IMR-90 (cell line): ENCODE data around the gene LAMA3. TPM values are rescaled to one million over a fixed set of nuclear protein-coding genes. Genes with fewer than 3 reads are reported as not detected.

Source experiments
- ATAC-seq: fragments of 200-7000 bp; cut with Tn5 transposase; 2 replicates; pipeline ENCODE4 v1.9.1; 2020; ENCODE audit warnings: low read depth, mild to moderate bottlenecking, moderate library complexity
- BruUV-seq: library from RNA; stranded (reverse); fragments of 400-500 nt; replicated peaks from 2 replicates; lab custom pipeline; 2021; lab: Mats Ljungman, UMichigan
- CTCF ChIA-PET: fragments of 300-600 bp; formaldehyde crosslinking; extraction: SDS; loops from one replicate; lab custom pipeline; 2021; ENCODE audit warnings: antibody characterized with exemption; lab: Yijun Ruan, JAX
- POLR2A ChIA-PET: fragments of 300-600 bp; sonication (Branson Sonifier 250); formaldehyde crosslinking; loops from one replicate; lab custom pipeline; 2022; ENCODE audit warnings: antibody characterized with exemption; ENCODE audit not compliant: unreplicated experiment; lab: Charles Lee
- DNase-seq: peaks from one replicate; pipeline ENCODE4 v3.0.0; 2013
- H2AFZ ChIP-seq: replicated peaks from 2 replicates; pipeline ENCODE3; 2013; ENCODE audit warnings: low read length, mild to moderate bottlenecking; ENCODE audit not compliant: poor library complexity
- H2AK5ac ChIP-seq: 2 replicates; pipeline ENCODE4 v1.6.1; 2013; ENCODE audit warnings: low read depth, low read length, inconsistent platforms
- H2AK9ac ChIP-seq: replicated peaks from 2 replicates; pipeline ENCODE3; 2013; ENCODE audit warnings: mild to moderate bottlenecking, low read depth, low read length, moderate library complexity; ENCODE audit not compliant: poor library complexity
- H2BK120ac ChIP-seq: 2 replicates; pipeline ENCODE4 v1.6.1; 2013; ENCODE audit warnings: low read depth, low read length, inconsistent platforms
- H2BK15ac ChIP-seq: 3 replicates; pipeline ENCODE4 v1.6.1; 2013; ENCODE audit warnings: low read depth, low read length, inconsistent platforms
- H2BK20ac ChIP-seq: 2 replicates; pipeline ENCODE4 v1.6.1; 2013; ENCODE audit warnings: low read depth, mild to moderate bottlenecking, inconsistent platforms, low read length, moderate library complexity
- H2BK5ac ChIP-seq: 2 replicates; pipeline ENCODE4 v1.6.1; 2013; ENCODE audit warnings: mild to moderate bottlenecking, low read depth, low read length, inconsistent platforms; ENCODE audit not compliant: poor library complexity, severe bottlenecking
- H3K14ac ChIP-seq: replicated peaks from 2 replicates; pipeline ENCODE4 v1.6.1; 2013; ENCODE audit warnings: low read depth, low read length, inconsistent platforms
- H3K18ac ChIP-seq: 2 replicates; pipeline ENCODE4 v1.6.1; 2013; ENCODE audit warnings: low read depth, low read length, control low read depth
- H3K23ac ChIP-seq: 2 replicates; pipeline ENCODE4 v1.6.1; 2013; ENCODE audit warnings: low read depth, low read length, inconsistent platforms
- H3K27ac ChIP-seq: 2 replicates; pipeline ENCODE4 v1.5.1; 2013; ENCODE audit warnings: mild to moderate bottlenecking, control low read depth, low read length; ENCODE audit not compliant: insufficient read depth
- H3K27me3 ChIP-seq: 2 replicates; pipeline ENCODE4 v1.6.1; 2013; ENCODE audit warnings: low read length; ENCODE audit not compliant: control insufficient read depth, insufficient read depth
- H3K36me3 ChIP-seq: 2 replicates; pipeline ENCODE4 v1.6.1; 2013; ENCODE audit warnings: low read length, mixed read lengths; ENCODE audit not compliant: control insufficient read depth, insufficient read depth
- H3K4ac ChIP-seq: 2 replicates; pipeline ENCODE4 v1.6.1; 2013; ENCODE audit warnings: low read depth, low read length, inconsistent platforms
- H3K4me1 ChIP-seq: 2 replicates; pipeline ENCODE4 v1.6.1; 2013; ENCODE audit warnings: low read length, mixed read lengths; ENCODE audit not compliant: control insufficient read depth, insufficient read depth
- H3K4me2 ChIP-seq: 2 replicates; pipeline ENCODE4 v1.6.1; 2013; ENCODE audit warnings: low read depth, mild to moderate bottlenecking, control low read depth, low read length, moderate library complexity
- H3K4me3 ChIP-seq: 2 replicates; pipeline ENCODE4 v1.5.1; 2013; ENCODE audit warnings: low read depth, mild to moderate bottlenecking, control low read depth, low read length, moderate library complexity; ENCODE audit not compliant: insufficient read depth
- H3K56ac ChIP-seq: 2 replicates; pipeline ENCODE4 v1.6.1; 2013; ENCODE audit warnings: low read length, inconsistent platforms; ENCODE audit not compliant: insufficient read depth; ENCODE audit errors: extremely low read depth
- H3K79me1 ChIP-seq, 2 experiments: 2 replicates each; pipeline ENCODE4 v1.6.1; 2013; ENCODE audit warnings: low read length in 2 of 2, inconsistent platforms in 1 of 2, low read depth in 1 of 2
- H3K9ac ChIP-seq: 2 replicates; pipeline ENCODE4 v1.6.1; 2013; ENCODE audit warnings: low read depth, low read length, control low read depth
- H3K9me1 ChIP-seq: 2 replicates; pipeline ENCODE4 v1.6.1; 2013; ENCODE audit warnings: low read length, inconsistent platforms; ENCODE audit not compliant: insufficient read depth
- H3K9me3 ChIP-seq: 2 replicates; pipeline ENCODE4 v1.6.1; 2013; ENCODE audit warnings: low read length; ENCODE audit not compliant: control insufficient read depth, insufficient read depth
- H4K20me1 ChIP-seq: 2 replicates; pipeline ENCODE4 v1.6.1; 2013; ENCODE audit warnings: low read length, inconsistent platforms; ENCODE audit not compliant: insufficient read depth
- H4K5ac ChIP-seq: 2 replicates; pipeline ENCODE4 v1.6.1; 2013; ENCODE audit warnings: mild to moderate bottlenecking, low read depth, low read length, control low read depth
- H4K8ac ChIP-seq, 2 experiments: 2 replicates each; pipeline ENCODE4 v1.6.1; 2013; ENCODE audit warnings: low read depth in 2 of 2, low read length in 2 of 2, control low read depth in 1 of 2, inconsistent platforms in 1 of 2
- H4K91ac ChIP-seq: 2 replicates; pipeline ENCODE4 v1.6.1; 2013; ENCODE audit warnings: low read depth, low read length, inconsistent platforms; ENCODE audit not compliant: insufficient read depth
- MAZ ChIP-seq: IDR thresholded peaks from 2 replicates; pipeline ENCODE4 v1.6.1; 2012; ENCODE audit warnings: low read depth, mild to moderate bottlenecking, low read length, improper control_type of control experiment, moderate library complexity, borderline replicate concordance
- RFX5 ChIP-seq: IDR thresholded peaks from 2 replicates; pipeline ENCODE4 v1.8.0; 2012; ENCODE audit warnings: low read depth, mild to moderate bottlenecking, low read length, moderate library complexity
- WGBS, 2 experiments: methylation state at CpG; one replicate each; pipeline versions ENCODE4 v1.1.5 to v1.1.7; 2013; ENCODE audit warnings: missing lambda C conversion rate in 2 of 2; ENCODE audit not compliant: insufficient read length in 1 of 2; ENCODE audit errors: extremely low coverage in 2 of 2; 5-methylcytosine and 5-hydroxymethylcytosine counted together
- dilution Hi-C: fragments of 300-500 bp; cut with HindIII; formaldehyde crosslinking; loops from one replicate; pipeline ENCODE4 v1.14.3; 2018; ENCODE audit warnings: low sequenced_read_pairs; ENCODE audit not compliant: unreplicated experiment
- in situ Hi-C: fragments of 300-500 bp; cut with MboI; formaldehyde crosslinking; loops from 3 replicates; pipeline ENCODE4 v1.14.3; 2019; ENCODE audit warnings: low sequenced_read_pairs, inconsistent platforms, mixed read lengths
- intact Hi-C: fragments of 100-400 bp; cut with micrococcal nuclease; formaldehyde crosslinking; loops from 2 replicates; pipeline ENCODE4 v1.10.0; 2022
- polyA plus RNA-seq, 3 experiments: library from polyadenylated mRNA; depleted of rRNA; stranded (reverse); fragments of >200 nt; gene quantifications; 2 replicates each; pipeline ENCODE4 v1.2.3, GENCODE V29; 2012; ENCODE audit warnings: low replicate concordance in 1 of 3
- total RNA-seq: library from RNA; depleted of rRNA; stranded (reverse); fragments of >200 nt; gene quantifications from 2 replicates; pipeline ENCODE4 v1.2.3, GENCODE V29; 2012

The LAMA3 gene
- total and polyA plus RNA-seq, 2 of the 4 experiments (the other 2 are of a cell fraction) = 0.18 to 0.19 TPM

GRCh38 chr18:23939896-23940295, 250.6 kb downstream of the LAMA3 start:
- 91% methylated on average over 5 of the region's 7 CpGs; no CpG with 5 or more reads in 1 of the 2 experiments for WGBS, 2 experiments
- H3K56ac ChIP-seq = no peak overlapping the region
- H3K27me3 ChIP-seq = no peaks in the 10 kb centered on the region
- H2BK120ac ChIP-seq = no peak overlapping the region
- in situ Hi-C loops (no loop called here), intact Hi-C loops (no loop called here), dilution Hi-C loops (no loop called here)
- no peak overlapping the region for H4K91ac ChIP-seq
- peaks cover 8% of the 10 kb centered on the region for H3K4me1 ChIP-seq
- H3K4ac ChIP-seq = no peak overlapping the region; the same call in 1 of the 2 replicates
- H2BK5ac ChIP-seq = no peak overlapping the region
- H3K14ac ChIP-seq = no peak overlapping the region
- H3K9me3 ChIP-seq = no peaks in the 10 kb centered on the region
- no TSS peak for BruUV-seq
- no peak for DNase-seq
- H2AK5ac ChIP-seq = no peak overlapping the region
- H3K27ac ChIP-seq = no peak overlapping the region
- POLR2A ChIA-PET = no interaction called here
- H3K18ac ChIP-seq = no peak overlapping the region
- TF ChIP-seq RFX5 (no peak), MAZ (no peak)
- no peaks in the 10 kb centered on the region for H3K79me1 ChIP-seq
- H2BK15ac ChIP-seq = no peak overlapping the region
- H3K4me2 ChIP-seq = no peak overlapping the region
- H2AFZ ChIP-seq = no peak overlapping the region
- no peaks in the 10 kb centered on the region for H4K20me1 ChIP-seq
- H3K23ac ChIP-seq = no peak overlapping the region
- no peak overlapping the region for H2BK20ac ChIP-seq
- H2AK9ac ChIP-seq = no peak overlapping the region
- H3K4me3 ChIP-seq = no peak overlapping the region
- no peak overlapping the region for H4K5ac ChIP-seq
- ATAC-seq = no peak
- H4K8ac ChIP-seq = no peak overlapping the region
- CTCF ChIA-PET = interaction anchor here (0.9 kb wide), 1 partner anchor 18 kb away, joined by 3 read pairs; no protein-coding TSS in a partner anchor
- H3K9me1 ChIP-seq = peaks cover 5% of the 10 kb centered on the region
- no peaks in the 10 kb centered on the region for H3K36me3 ChIP-seq
- H3K9ac ChIP-seq = no peak overlapping the region
